ENCODE results near the gene SPSB1. TPM values are rescaled to one million over a fixed set of nuclear protein-coding genes. Genes with fewer than 3 reads are reported as not detected.

SPSB1 gene
- total RNA-seq, 1 donor, result 23.2 TPM

DNA sequence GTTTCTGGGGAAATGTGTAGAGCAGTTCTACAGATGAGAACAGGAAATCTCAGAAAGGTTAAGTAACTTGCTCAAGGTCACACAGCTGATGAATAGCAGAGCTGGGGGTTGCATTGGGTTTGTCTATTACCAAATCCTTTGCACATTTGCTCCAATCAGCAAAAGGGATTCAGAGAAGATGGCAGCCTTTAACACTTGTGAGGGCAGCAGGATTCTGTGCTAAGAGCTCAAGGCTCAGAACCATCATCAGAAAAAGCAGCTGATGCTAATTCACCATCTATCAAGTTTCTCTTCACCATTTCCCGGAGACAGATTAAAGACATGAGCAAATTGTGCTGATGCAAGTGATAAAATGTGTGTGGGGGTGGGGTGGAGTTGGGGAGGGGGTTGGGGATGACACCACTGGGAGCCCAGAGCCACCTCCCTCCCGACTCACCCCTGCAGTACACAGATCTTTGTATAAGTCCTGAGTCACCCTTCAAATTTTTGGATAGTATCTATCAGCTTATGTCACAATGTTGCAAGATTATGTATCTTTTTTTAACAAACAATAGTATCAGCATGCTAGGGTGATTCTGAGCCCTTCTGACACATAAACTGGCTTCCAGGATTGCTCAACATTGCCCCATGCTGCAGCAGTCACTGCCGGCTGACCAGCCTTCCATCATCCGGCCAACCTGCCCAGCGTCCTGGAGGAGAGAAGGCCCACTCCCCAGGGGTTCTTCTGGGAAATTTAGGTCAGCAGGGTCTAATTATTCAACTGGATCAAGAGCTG is 2.8 kb upstream of the SPSB1 start:
- no peak overlapping the region for H3K4me3 ChIP-seq (ENCODE audit: insufficient read depth, low read length)
- no peaks in the 10 kb centered on the region for H3K36me3 ChIP-seq (ENCODE audit: insufficient read depth, low read length)
- H3K9me3 ChIP-seq (ENCODE audit: low read depth, low read length), result peaks cover 3% of the 10 kb centered on the region
- H2AFZ ChIP-seq (ENCODE audit: low read length), result no peak overlapping the region
- peak; percentile 96 for DNase-seq (ENCODE audit: insufficient read length, low spot score, missing footprints)
- peak overlapping the region; percentile 92 for H3K27ac ChIP-seq (ENCODE audit: low read depth, low read length)
- peaks cover 14% of the 10 kb centered on the region for H3K79me2 ChIP-seq (ENCODE audit: insufficient read depth, low read length)
- TF ChIP-seq, protein P1, sequence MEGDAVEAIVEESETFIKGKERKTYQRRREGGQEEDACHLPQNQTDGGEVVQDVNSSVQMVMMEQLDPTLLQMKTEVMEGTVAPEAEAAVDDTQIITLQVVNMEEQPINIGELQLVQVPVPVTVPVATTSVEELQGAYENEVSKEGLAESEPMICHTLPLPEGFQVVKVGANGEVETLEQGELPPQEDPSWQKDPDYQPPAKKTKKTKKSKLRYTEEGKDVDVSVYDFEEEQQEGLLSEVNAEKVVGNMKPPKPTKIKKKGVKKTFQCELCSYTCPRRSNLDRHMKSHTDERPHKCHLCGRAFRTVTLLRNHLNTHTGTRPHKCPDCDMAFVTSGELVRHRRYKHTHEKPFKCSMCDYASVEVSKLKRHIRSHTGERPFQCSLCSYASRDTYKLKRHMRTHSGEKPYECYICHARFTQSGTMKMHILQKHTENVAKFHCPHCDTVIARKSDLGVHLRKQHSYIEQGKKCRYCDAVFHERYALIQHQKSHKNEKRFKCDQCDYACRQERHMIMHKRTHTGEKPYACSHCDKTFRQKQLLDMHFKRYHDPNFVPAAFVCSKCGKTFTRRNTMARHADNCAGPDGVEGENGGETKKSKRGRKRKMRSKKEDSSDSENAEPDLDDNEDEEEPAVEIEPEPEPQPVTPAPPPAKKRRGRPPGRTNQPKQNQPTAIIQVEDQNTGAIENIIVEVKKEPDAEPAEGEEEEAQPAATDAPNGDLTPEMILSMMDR (IDR thresholded peaks at IDR 0.05; ENCODE audit: extremely low read depth, low read depth, low read length), result no peak
- H4K20me1 ChIP-seq (ENCODE audit: insufficient read depth, low read length), result peaks cover 11% of the 10 kb centered on the region
- peaks cover 34% of the 10 kb centered on the region for H3K4me1 ChIP-seq (ENCODE audit: insufficient read depth, low read length)
- no peaks in the 10 kb centered on the region for H3K27me3 ChIP-seq (ENCODE audit: insufficient read depth, low read length)
- peak overlapping the region; percentile 56 for H3K4me2 ChIP-seq (ENCODE audit: insufficient read depth, low read length)

DNA sequence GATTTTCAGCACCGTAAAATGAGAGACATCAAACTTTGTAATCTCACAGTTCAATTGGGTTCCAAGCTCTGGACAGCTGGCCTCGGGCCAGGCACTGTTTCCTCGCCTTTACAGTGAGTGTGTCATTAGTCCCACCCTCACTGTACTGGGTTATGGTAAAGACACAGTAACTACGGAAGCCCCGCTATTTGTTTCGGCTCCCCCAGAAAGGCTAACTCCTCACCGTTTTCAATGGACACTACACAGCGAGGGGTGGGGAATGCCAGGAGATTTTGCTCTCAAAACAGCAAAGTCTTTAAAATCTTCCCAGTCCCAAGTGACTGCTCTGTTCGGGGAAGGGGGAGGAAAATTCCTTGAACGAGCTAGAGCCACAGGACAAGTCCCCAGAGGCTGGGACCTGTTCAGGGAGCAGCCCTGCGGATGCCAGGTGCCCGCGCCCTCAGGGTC is 757 bp upstream of the SPSB1 start:
- Histone ChIP-seq H4K20me1 (ENCODE audit: insufficient read depth, low read length) (peaks cover 32% of the 10 kb centered on the region), H3K36me3 (ENCODE audit: insufficient read depth, low read length) (peaks cover 5% of the 10 kb centered on the region), H3K4me2 (ENCODE audit: insufficient read depth, low read length) (peak overlapping the region; percentile 88), H3K4me1 (ENCODE audit: insufficient read depth, low read length) (peaks cover 41% of the 10 kb centered on the region), H2AFZ (ENCODE audit: low read length) (peak overlapping the region; percentile 50), H3K4me3 (ENCODE audit: insufficient read depth, low read length) (peak overlapping the region; percentile 77), H3K27ac (ENCODE audit: low read depth, low read length) (peak overlapping the region; percentile 77), H3K79me2 (ENCODE audit: insufficient read depth, low read length) (peaks cover 35% of the 10 kb centered on the region), H3K9me3 (ENCODE audit: low read depth, low read length) (peaks cover 3% of the 10 kb centered on the region), H3K27me3 (ENCODE audit: insufficient read depth, low read length) (no peaks in the 10 kb centered on the region)
- TF ChIP-seq, protein P1 (IDR thresholded peaks at IDR 0.05; ENCODE audit: extremely low read depth, low read depth, low read length), result no peak
- no peak for DNase-seq (ENCODE audit: insufficient read length, low spot score, missing footprints)

DNA sequence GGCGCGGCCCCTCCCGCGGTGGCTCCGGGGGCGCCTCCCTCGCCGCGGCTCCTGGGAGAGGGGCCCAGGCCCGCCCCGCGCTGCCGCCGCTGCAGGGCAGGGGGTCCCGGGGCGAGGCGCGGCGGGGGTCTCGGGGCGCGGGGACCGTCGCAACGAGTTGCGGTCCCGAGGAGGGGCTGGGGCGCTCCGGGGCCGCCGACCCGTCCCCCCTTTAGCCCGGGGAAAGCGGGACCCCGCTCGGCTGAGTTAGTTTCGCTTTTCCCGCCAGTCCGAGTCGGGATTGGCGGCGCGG is 493 bp downstream of the SPSB1 start:
- Histone ChIP-seq H3K9me3 (ENCODE audit: low read depth, low read length) (peaks cover under 1% of the 10 kb centered on the region), H3K36me3 (ENCODE audit: insufficient read depth, low read length) (peaks cover 5% of the 10 kb centered on the region), H3K4me2 (ENCODE audit: insufficient read depth, low read length) (no peak overlapping the region), H2AFZ (ENCODE audit: low read length) (no peak overlapping the region), H3K4me3 (ENCODE audit: insufficient read depth, low read length) (peak overlapping the region; percentile 77), H4K20me1 (ENCODE audit: insufficient read depth, low read length) (peaks cover 42% of the 10 kb centered on the region), H3K27ac (ENCODE audit: low read depth, low read length) (no peak overlapping the region), H3K79me2 (ENCODE audit: insufficient read depth, low read length) (peaks cover 47% of the 10 kb centered on the region), H3K27me3 (ENCODE audit: insufficient read depth, low read length) (no peaks in the 10 kb centered on the region), H3K4me1 (ENCODE audit: insufficient read depth, low read length) (peaks cover 41% of the 10 kb centered on the region)
- no peak for DNase-seq (ENCODE audit: insufficient read length, low spot score, missing footprints)
- TF ChIP-seq, protein P1 (IDR thresholded peaks at IDR 0.05; ENCODE audit: extremely low read depth, low read depth, low read length), result no peak

DNA sequence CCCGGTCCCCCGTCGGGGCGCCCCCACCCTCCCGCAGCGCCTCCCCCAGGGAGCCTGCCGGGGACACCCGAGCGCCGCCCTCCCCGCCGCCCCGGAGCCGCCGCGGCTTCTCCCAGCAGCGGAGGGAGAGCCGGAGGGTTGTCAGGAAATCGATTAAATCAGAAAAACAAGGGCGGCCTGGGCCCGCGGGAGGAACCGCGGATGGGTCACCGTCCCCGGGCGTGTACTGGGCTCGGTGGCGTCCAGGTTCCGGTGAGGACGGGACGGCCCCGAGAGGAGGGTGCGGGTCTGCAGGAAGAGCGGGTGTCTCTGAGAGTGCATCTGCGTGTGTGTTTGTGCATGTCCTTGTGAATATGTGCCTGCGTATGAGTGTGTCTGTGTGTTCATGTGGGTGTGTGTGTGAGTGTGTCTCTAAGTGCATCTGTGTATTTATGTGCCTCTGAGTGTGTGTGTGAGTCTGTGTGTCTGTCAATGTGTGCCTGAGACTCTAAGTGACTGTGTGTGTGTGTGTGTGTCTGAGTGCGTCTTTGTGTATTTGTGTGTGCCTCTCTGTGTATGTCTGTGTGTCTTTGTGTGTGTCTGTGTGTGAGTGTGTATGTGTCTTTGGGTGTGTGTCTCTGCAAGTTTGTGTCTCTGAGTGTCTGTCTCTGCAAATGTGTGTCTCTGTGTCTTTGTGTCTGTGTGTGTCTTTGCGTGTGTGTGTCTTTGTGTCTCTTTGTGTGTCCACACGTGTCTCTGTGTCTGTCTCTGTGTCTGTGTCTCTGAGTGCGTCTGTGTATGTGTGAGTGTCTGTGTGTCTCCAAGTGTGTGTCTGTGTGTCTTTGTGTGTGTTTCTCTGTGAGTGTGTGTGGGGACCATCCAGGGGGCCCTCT is 1.1 kb downstream of the SPSB1 start:
- TF ChIP-seq, protein P1 (IDR thresholded peaks at IDR 0.05; ENCODE audit: extremely low read depth, low read depth, low read length), result no peak
- H3K27me3 ChIP-seq (ENCODE audit: insufficient read depth, low read length), result no peaks in the 10 kb centered on the region
- peaks cover 41% of the 10 kb centered on the region for H3K4me1 ChIP-seq (ENCODE audit: insufficient read depth, low read length)
- peak overlapping the region; percentile 96 for H3K4me2 ChIP-seq (ENCODE audit: insufficient read depth, low read length)
- peak; percentile 76 for DNase-seq (ENCODE audit: insufficient read length, low spot score, missing footprints)
- H3K4me3 ChIP-seq (ENCODE audit: insufficient read depth, low read length), result peak overlapping the region; percentile 77
- peaks cover 5% of the 10 kb centered on the region for H3K36me3 ChIP-seq (ENCODE audit: insufficient read depth, low read length)
- H2AFZ ChIP-seq (ENCODE audit: low read length), result peak overlapping the region; percentile 77
- peaks cover 46% of the 10 kb centered on the region for H4K20me1 ChIP-seq (ENCODE audit: insufficient read depth, low read length)
- peaks cover 53% of the 10 kb centered on the region for H3K79me2 ChIP-seq (ENCODE audit: insufficient read depth, low read length)
- peak overlapping the region; percentile 26 for H3K27ac ChIP-seq (ENCODE audit: low read depth, low read length)
- H3K9me3 ChIP-seq (ENCODE audit: low read depth, low read length), result no peaks in the 10 kb centered on the region
